Prostate gland (tissue), 2 donors: ENCODE results near the gene SLC25A53. TPM values are rescaled to one million over a fixed set of nuclear protein-coding genes. Genes with fewer than 3 reads are reported as not detected.

Experiments
- DNase-seq: peaks from one replicate; pipeline ENCODE4 v3.0.0-alpha.2; 2019; ENCODE audit warnings: low spot score
- H3K27ac ChIP-seq, 2 donors: fragments of 200-600 bp; sonication (generic); 2 replicates each; pipeline ENCODE4 v1.5.1; 2017 to 2019
- H3K27me3 ChIP-seq: fragments of 200-600 bp; sonication (generic); replicated peaks from 2 replicates; pipeline ENCODE4 v1.5.1; 2019; ENCODE audit not compliant: insufficient read depth
- H3K36me3 ChIP-seq, 2 donors: fragments of 200-600 bp; sonication (generic); 1 replicate in 1 of 2; 2 replicates in 1 of 2; pipeline versions ENCODE4 v1.5.1 to v1.8.1; 2017 to 2019
- H3K4me1 ChIP-seq: fragments of 200-600 bp; sonication (generic); replicated peaks from 2 replicates; pipeline ENCODE4 v1.5.1; 2019
- H3K4me3 ChIP-seq, 2 donors: fragments of 200-600 bp; sonication (generic); 2 replicates each; pipeline ENCODE4 v1.5.1; 2017 to 2019
- H3K9me3 ChIP-seq: fragments of 200-600 bp; sonication (generic); 2 replicates; pipeline ENCODE4 v1.5.1; 2017
- CTCF ChIP-seq, 4 experiments: fragments of 200-600 bp in 2 of 4; fragments of 450-650 bp in 2 of 4; sonication (generic) in 2 of 4; IDR thresholded peaks; 1 replicate in 3 of 4; 2 replicates in 1 of 4; pipeline ENCODE4 v1.5.1; 2016 to 2019; ENCODE audit warnings: antibody characterized with exemption in 4 of 4, mild to moderate bottlenecking in 2 of 4, moderate library complexity in 2 of 4
- POLR2A ChIP-seq: fragments of 450-650 bp; IDR thresholded peaks from one replicate; pipeline ENCODE4 v1.6.1; 2016; ENCODE audit warnings: antibody characterized with exemption, mild to moderate bottlenecking
- POLR2AphosphoS5 ChIP-seq: sonication (generic); formaldehyde crosslinking; IDR thresholded peaks from one replicate; pipeline ENCODE4 v1.6.1; 2017; ENCODE audit warnings: antibody characterized with exemption
- WGBS: methylation state at CpG from one replicate; pipeline ENCODE4 v1.1.5; 2018; 5-methylcytosine and 5-hydroxymethylcytosine counted together
- intact Hi-C: fragments of 100-400 bp; cut with DNase I; formaldehyde crosslinking; loops from one replicate; pipeline ENCODE4 v1.14.2; 2022
- total RNA-seq, 2 donors: library from RNA; depleted of rRNA; stranded (reverse); fragments of >200 nt; gene quantifications; one replicate each; pipeline ENCODE4 v1.1.0, GENCODE V29; 2016

SLC25A53 gene
- total RNA-seq, 2 donors from 2014 or later, result 12.1 to 13.1 TPM

- TF ChIP-seq POLR2AphosphoS5 (no peak), CTCF (IDR thresholded peaks at IDR 0.05) (no peak), POLR2A (no peak)
- intact Hi-C loops, result no loop called here
- WGBS, result 100% methylated on average over 1 of the region's 1 CpG
- no peaks in the 10 kb centered on the region for H3K36me3 ChIP-seq
- DNase-seq, result no peak
- no peaks in the 10 kb centered on the region for H3K4me1 ChIP-seq
- H3K27ac ChIP-seq, result no peak overlapping the region
- no peaks in the 10 kb centered on the region for H3K27me3 ChIP-seq
- H3K9me3 ChIP-seq, result no peaks in the 10 kb centered on the region
- no peak overlapping the region for H3K4me3 ChIP-seq
These were observed 47.9 kb downstream of the SLC25A53 start for GRCh38 chrX:104108955-104109354.

GRCh38 chrX:104105330-104106262, 51.2 kb downstream of the SLC25A53 start:
- 72% methylated on average over 11 of the region's 11 CpGs for WGBS

GRCh38 chrX:104104676-104105075, 52.1 kb downstream of the SLC25A53 start:
- H3K27ac ChIP-seq, result no peak overlapping the region
- TF ChIP-seq POLR2AphosphoS5, result no peak
- TF ChIP-seq POLR2A, result no peak
- no peak for TF ChIP-seq CTCF (IDR thresholded peaks at IDR 0.05)
- intact Hi-C loops, result no loop called here
- no peaks in the 10 kb centered on the region for H3K4me1 ChIP-seq
- DNase-seq, result no peak
- no peaks in the 10 kb centered on the region for H3K36me3 ChIP-seq
- no peaks in the 10 kb centered on the region for H3K9me3 ChIP-seq
- no peak overlapping the region for H3K4me3 ChIP-seq
- WGBS, result 91% methylated on average over 10 of the region's 10 CpGs
- no peaks in the 10 kb centered on the region for H3K27me3 ChIP-seq

More at GRCh38 chrX:104105330-104106262, 51.2 kb downstream of the SLC25A53 start:
- Histone ChIP-seq H3K4me1 (no peaks in the 10 kb centered on the region), H3K36me3 (no peaks in the 10 kb centered on the region), H3K4me3 (no peak overlapping the region), H3K9me3 (no peaks in the 10 kb centered on the region), H3K27me3 (no peaks in the 10 kb centered on the region), H3K27ac (no peak overlapping the region)
- DNase-seq, result no peak
- intact Hi-C loops, result no loop called here
- no peak for TF ChIP-seq POLR2AphosphoS5
- TF ChIP-seq CTCF (IDR thresholded peaks at IDR 0.05), result no peak
- no peak for TF ChIP-seq POLR2A

- intact Hi-C loops, result loop anchor here (2.0 kb wide), 1 partner anchor 38 kb away; no protein-coding TSS in a partner anchor
- no peak for DNase-seq
- no peak overlapping the region for H3K4me3 ChIP-seq
- H3K27ac ChIP-seq, result no peak overlapping the region
- H3K36me3 ChIP-seq, result no peaks in the 10 kb centered on the region
- no peaks in the 10 kb centered on the region for H3K9me3 ChIP-seq
- H3K4me1 ChIP-seq, result no peaks in the 10 kb centered on the region
- no peak for TF ChIP-seq CTCF (IDR thresholded peaks at IDR 0.05)
- TF ChIP-seq POLR2AphosphoS5, result no peak
- no peak for TF ChIP-seq POLR2A
- no peaks in the 10 kb centered on the region for H3K27me3 ChIP-seq
These were observed 57.9 kb downstream of the SLC25A53 start for GRCh38 chrX:104098919-104099318.
